Esophagus muscularis mucosa (tissue), 4 donors: ENCODE measurements around the gene ESPL1. TPM values are rescaled to one million over a fixed set of nuclear protein-coding genes. Genes with fewer than 3 reads are reported as not detected.

Source experiments
- DNase-seq: peaks from one replicate; pipeline ENCODE4 v3.0.0-alpha.2; 2017; ENCODE audit errors: extremely low spot score
- H3K27ac ChIP-seq, 4 donors: fragments of 200-600 bp; sonication (generic); replicated peaks in 1 of 4; 1 replicate in 3 of 4; 2 replicates in 1 of 4; pipeline ENCODE4 v1.5.1; 2016 to 2019; ENCODE audit warnings: mild to moderate bottlenecking in 1 of 4
- H3K27me3 ChIP-seq, 4 donors: fragments of 200-600 bp; sonication (generic); one replicate each; pipeline versions ENCODE4 v1.5.1 to v1.6.0; 2016 to 2019
- H3K36me3 ChIP-seq, 4 donors: fragments of 200-600 bp; sonication (generic); one replicate each; pipeline ENCODE4 v1.5.1; 2016 to 2019
- H3K4me1 ChIP-seq, 4 donors: fragments of 200-600 bp; sonication (generic); one replicate each; pipeline ENCODE4 v1.5.1; 2016 to 2019
- H3K4me3 ChIP-seq, 4 donors: fragments of 200-600 bp; sonication (generic); 1 replicate in 2 of 4; 2 replicates in 2 of 4; pipeline ENCODE4 v1.5.1; 2016 to 2019; ENCODE audit warnings: mild to moderate bottlenecking in 4 of 4, moderate library complexity in 1 of 4
- H3K9me3 ChIP-seq, 4 donors: fragments of 200-600 bp; sonication (generic); 1 replicate in 3 of 4; 2 replicates in 1 of 4; pipeline ENCODE4 v1.5.1; 2016 to 2019
- EP300 ChIP-seq: sonication (generic); formaldehyde crosslinking; IDR thresholded peaks from one replicate; pipeline ENCODE4 v1.6.1; 2017; ENCODE audit warnings: antibody characterized with exemption
- POLR2A ChIP-seq: fragments of 450-650 bp; IDR thresholded peaks from one replicate; pipeline ENCODE4 v1.6.1; 2017; ENCODE audit warnings: antibody characterized with exemption, moderate library complexity, mild to moderate bottlenecking, low read depth
- POLR2AphosphoS5 ChIP-seq, 2 donors: sonication (generic); formaldehyde crosslinking; IDR thresholded peaks; one replicate each; pipeline ENCODE4 v1.6.1; 2017; ENCODE audit warnings: antibody characterized with exemption in 2 of 2
- WGBS: methylation state at CpG from one replicate; pipeline ENCODE4 v1.1.5; 2018; 5-methylcytosine and 5-hydroxymethylcytosine counted together
- intact Hi-C: fragments of 100-400 bp; cut with DNase I; formaldehyde crosslinking; loops from one replicate; pipeline ENCODE4 v1.15.1; 2023
- total RNA-seq, 4 donors: library from RNA; depleted of rRNA; stranded (reverse); fragments of >200 nt; gene quantifications; one replicate each; pipeline versions ENCODE4 v1.1.0 to v1.2.1, GENCODE V29; 2016
- TF ChIP-seq, protein P1 (sequence below), 3 experiments: fragments of 200-600 bp in 2 of 3; fragments of 450-650 bp in 1 of 3; sonication (generic) in 2 of 3; IDR thresholded peaks; one replicate each; pipeline ENCODE4 v1.5.1; 2017 to 2019; ENCODE audit warnings: antibody characterized with exemption in 3 of 3, mild to moderate bottlenecking in 2 of 3, moderate library complexity in 1 of 3

The ESPL1 gene
- total RNA-seq, 4 donors from 2014 or later = under 0.01 to 2.0 (median 0.24) TPM

- Histone ChIP-seq H3K4me3 (peak overlapping the region in 1 of 4 donors; percentile 18), H3K9me3 (no peaks in the 10 kb centered on the region), H3K27me3 (no peaks in the 10 kb centered on the region), H3K27ac (peak overlapping the region; percentile 96 to 99 (median 98)), H3K4me1 (peaks cover 43 to 82% (median 78%) of the 10 kb centered on the region in 4 donors), H3K36me3 (peaks cover 0 to 23% (median 6%) of the 10 kb centered on the region in 4 donors)
- TF ChIP-seq POLR2AphosphoS5 (IDR thresholded peaks at IDR 0.05) = no peak
- TF ChIP-seq, protein P1, sequence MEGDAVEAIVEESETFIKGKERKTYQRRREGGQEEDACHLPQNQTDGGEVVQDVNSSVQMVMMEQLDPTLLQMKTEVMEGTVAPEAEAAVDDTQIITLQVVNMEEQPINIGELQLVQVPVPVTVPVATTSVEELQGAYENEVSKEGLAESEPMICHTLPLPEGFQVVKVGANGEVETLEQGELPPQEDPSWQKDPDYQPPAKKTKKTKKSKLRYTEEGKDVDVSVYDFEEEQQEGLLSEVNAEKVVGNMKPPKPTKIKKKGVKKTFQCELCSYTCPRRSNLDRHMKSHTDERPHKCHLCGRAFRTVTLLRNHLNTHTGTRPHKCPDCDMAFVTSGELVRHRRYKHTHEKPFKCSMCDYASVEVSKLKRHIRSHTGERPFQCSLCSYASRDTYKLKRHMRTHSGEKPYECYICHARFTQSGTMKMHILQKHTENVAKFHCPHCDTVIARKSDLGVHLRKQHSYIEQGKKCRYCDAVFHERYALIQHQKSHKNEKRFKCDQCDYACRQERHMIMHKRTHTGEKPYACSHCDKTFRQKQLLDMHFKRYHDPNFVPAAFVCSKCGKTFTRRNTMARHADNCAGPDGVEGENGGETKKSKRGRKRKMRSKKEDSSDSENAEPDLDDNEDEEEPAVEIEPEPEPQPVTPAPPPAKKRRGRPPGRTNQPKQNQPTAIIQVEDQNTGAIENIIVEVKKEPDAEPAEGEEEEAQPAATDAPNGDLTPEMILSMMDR (IDR thresholded peaks at IDR 0.05) = no peak
- TF ChIP-seq EP300 = no peak
- no peak for TF ChIP-seq POLR2A
- no peak for DNase-seq
- intact Hi-C loops = no loop called here
- WGBS = 15% methylated on average over 16 of the region's 16 CpGs
Measured at GRCh38 chr12:53223389-53224060, 44.6 kb upstream of the ESPL1 start.

GRCh38 chr12:53224061-53224896 is 43.8 kb upstream of the ESPL1 start:
- peaks cover 0 to 25% (median 6%) of the 10 kb centered on the region in 4 donors for H3K36me3 ChIP-seq
- H3K27ac ChIP-seq = peak overlapping the region; percentile 96 to 99 (median 98)
- DNase-seq = no peak
- H3K4me3 ChIP-seq = no peak overlapping the region
- H3K4me1 ChIP-seq = peaks cover 38 to 78% (median 77%) of the 10 kb centered on the region in 4 donors
- no peaks in the 10 kb centered on the region for H3K27me3 ChIP-seq
- intact Hi-C loops = no loop called here
- H3K9me3 ChIP-seq = no peaks in the 10 kb centered on the region
- 51% methylated on average over 11 of the region's 11 CpGs for WGBS
- TF ChIP-seq, protein P1 (IDR thresholded peaks at IDR 0.05) = peak in 1 of 3 experiments; percentile 35
- no peak for TF ChIP-seq POLR2AphosphoS5 (IDR thresholded peaks at IDR 0.05)
- TF ChIP-seq EP300 = no peak
- TF ChIP-seq POLR2A = no peak

DNA sequence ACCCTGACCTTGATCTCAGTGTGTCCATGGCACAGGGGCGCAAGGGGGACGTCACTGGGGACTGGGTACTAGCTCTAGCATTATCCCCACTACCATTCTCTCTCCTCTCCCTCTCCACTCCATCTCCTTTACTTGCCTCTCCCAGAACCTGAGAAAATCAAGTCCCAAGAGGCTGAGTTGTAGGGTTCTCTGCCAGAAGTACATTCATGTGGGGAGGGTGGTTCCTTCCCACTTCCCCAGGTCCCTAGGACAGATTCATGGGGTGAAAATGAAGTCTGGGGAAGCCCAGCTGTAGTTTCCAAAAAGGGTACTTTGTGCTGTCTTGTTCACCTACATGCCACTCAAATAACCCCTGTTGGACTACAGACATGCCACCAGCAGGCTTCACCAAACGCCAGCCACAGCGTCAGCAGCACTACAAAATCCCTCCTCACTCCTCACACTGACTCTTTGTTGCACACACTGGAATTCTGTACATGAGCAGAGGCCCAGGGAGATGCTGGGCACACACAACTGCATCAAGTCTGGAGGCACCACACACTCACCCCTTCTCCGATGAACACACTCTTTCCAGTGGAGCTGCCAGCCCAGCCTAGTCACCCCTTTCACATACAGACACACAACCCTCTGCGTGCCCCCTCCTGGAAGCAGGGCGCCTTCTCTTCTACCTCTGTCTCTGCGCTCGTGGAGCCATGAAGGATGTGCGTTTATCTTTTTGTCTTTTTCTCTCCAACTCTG is 43.0 kb upstream of the ESPL1 start:
- intact Hi-C loops = no loop called here
- no peak overlapping the region for H3K4me3 ChIP-seq
- peaks cover 0 to 25% (median 6%) of the 10 kb centered on the region in 4 donors for H3K36me3 ChIP-seq
- no peak for DNase-seq
- H3K27ac ChIP-seq = peak overlapping the region; percentile 96 to 99 (median 98)
- H3K4me1 ChIP-seq = peaks cover 32 to 80% (median 77%) of the 10 kb centered on the region in 4 donors
- no peaks in the 10 kb centered on the region for H3K9me3 ChIP-seq
- 66% methylated on average over 10 of the region's 10 CpGs for whole genome bisulfite sequencing
- TF ChIP-seq, protein P1 (IDR thresholded peaks at IDR 0.05) = no peak
- TF ChIP-seq POLR2A (no peak), POLR2AphosphoS5 (IDR thresholded peaks at IDR 0.05) (peak in 1 of 2 donors; percentile 16), EP300 (no peak)
- no peaks in the 10 kb centered on the region for H3K27me3 ChIP-seq

GRCh38 chr12:53225635-53226424 is 42.3 kb upstream of the ESPL1 start:
- Histone ChIP-seq H3K36me3 (peaks cover 0 to 25% (median 6%) of the 10 kb centered on the region in 4 donors), H3K4me1 (peaks cover 32 to 80% (median 78%) of the 10 kb centered on the region in 4 donors), H3K9me3 (no peaks in the 10 kb centered on the region), H3K4me3 (no peak overlapping the region), H3K27me3 (no peaks in the 10 kb centered on the region), H3K27ac (peak overlapping the region; percentile 96 to 99 (median 98))
- intact Hi-C loops = no loop called here
- TF ChIP-seq, protein P1 (IDR thresholded peaks at IDR 0.05) = no peak
- TF ChIP-seq EP300 (no peak), POLR2AphosphoS5 (IDR thresholded peaks at IDR 0.05) (no peak), POLR2A (no peak)
- 83% methylated on average over 10 of the region's 10 CpGs for WGBS
- DNase-seq = no peak
